ENCODE measurements around the gene GRM8. TPM values are rescaled to one million over a fixed set of nuclear protein-coding genes. Genes with fewer than 3 reads are reported as not detected.

Gene GRM8
- total and polyA plus RNA-seq, 4 experiments from 2014 or later, result not detected

DNA sequence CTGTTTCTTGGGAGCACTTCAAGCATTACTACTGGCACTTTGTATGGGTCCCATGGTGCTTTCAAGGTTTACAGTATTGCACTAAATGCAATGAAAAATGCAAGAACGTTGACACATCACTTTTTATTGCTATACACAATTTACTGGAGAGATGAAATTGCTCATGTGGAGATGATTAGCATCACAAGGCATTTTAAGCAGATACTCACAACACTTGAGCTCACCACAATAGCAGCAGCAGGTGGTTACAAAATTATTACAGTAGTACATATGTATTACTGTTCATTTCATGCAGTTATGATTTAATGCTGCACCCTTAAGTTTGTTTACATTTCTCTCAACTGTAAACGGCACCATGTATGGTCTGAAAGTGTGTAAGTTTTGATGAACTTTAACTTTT lies 537.7 kb downstream of the GRM8 start:
- Histone ChIP-seq H3K4me1 (ENCODE audit: insufficient read depth, low read length) (no peaks in the 10 kb centered on the region), H3K27me3 (ENCODE audit: insufficient read depth, low read length) (no peaks in the 10 kb centered on the region), H3K9me3 (ENCODE audit: control insufficient read depth in 1 of 2, low read length in 2 of 2) (no peaks in the 10 kb centered on the region), H3K36me3 (ENCODE audit: insufficient read depth, low read length) (no peaks in the 10 kb centered on the region), H3K27ac (ENCODE audit: low read depth, low read length) (no peak overlapping the region), H3K4me3 (ENCODE audit: low read length in 2 of 2) (no peak overlapping the region)
- intact Hi-C loops (cut with micrococcal nuclease), result no loop called here
- Mint-ChIP-seq H3K4me3 (no peak overlapping the region), H3K9me3 (peaks cover 0 to 2% (median 0%) of the 10 kb centered on the region in 8 donors), H3K4me1 (no peaks in the 10 kb centered on the region), H3K36me3 (no peaks in the 10 kb centered on the region), H3K27me3 (no peaks in the 10 kb centered on the region), H3K27ac (no peak overlapping the region)
- POLR2A ChIA-PET (ENCODE audit: partially characterized antibody), result no interaction called here
- no peak for DNase-seq
- CTCF ChIA-PET (ENCODE audit: partially characterized antibody), result no interaction called here

DNA sequence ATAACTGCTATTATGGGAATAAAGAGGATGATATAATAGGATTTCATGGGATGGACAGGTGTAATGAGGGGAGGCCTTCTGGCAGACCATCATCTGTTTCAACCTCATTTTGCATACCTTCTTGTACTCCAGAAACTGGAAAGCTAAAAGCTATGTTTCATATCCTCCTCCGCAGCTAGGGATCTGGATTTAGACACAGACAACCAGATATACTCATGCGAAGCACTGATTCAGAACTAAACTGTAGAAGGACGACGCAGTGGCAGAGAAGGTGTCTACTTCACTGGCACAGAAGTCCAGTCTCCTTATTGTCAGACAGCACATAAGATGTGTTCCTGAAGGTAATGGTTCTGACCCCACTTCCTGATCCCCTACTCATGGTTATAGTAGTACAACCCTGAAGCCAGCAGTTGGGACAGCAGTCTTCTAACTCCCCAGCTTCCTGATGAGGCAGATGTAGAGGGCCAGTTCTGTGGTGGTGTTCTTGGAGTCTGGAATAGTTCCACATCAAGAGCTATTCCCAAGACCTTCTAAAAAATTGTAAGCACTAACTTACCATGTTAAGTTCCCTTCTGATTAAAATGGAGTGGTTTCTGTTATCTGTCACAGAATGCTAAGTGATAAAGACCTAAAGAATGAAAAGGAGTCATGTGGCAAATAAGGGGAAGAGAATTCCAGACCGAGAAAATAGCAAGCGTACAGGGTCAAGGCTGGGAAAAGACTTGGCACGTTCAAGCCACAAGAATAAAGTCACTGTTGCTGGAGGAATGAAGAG lies 550.3 kb downstream of the GRM8 start:
- no peak overlapping the region for H3K4me3 ChIP-seq (ENCODE audit: low read length in 2 of 2)
- no peaks in the 10 kb centered on the region for H3K36me3 ChIP-seq (ENCODE audit: insufficient read depth, low read length)
- H3K4me1 Mint-ChIP-seq, result peaks cover 0 to 3% (median 1%) of the 10 kb centered on the region in 4 donors
- no peaks in the 10 kb centered on the region for H3K4me1 ChIP-seq (ENCODE audit: insufficient read depth, low read length)
- peaks cover 0 to under 1% of the 10 kb centered on the region in 2 donors for H3K27me3 Mint-ChIP-seq
- H3K9me3 ChIP-seq (ENCODE audit: control insufficient read depth in 1 of 2, low read length in 2 of 2), result no peaks in the 10 kb centered on the region
- H3K36me3 Mint-ChIP-seq, result no peaks in the 10 kb centered on the region
- H3K4me3 Mint-ChIP-seq, result no peak overlapping the region
- POLR2A ChIA-PET (ENCODE audit: partially characterized antibody), result no interaction called here
- CTCF ChIA-PET (ENCODE audit: partially characterized antibody), result no interaction called here
- H3K9me3 Mint-ChIP-seq, result peaks cover 0 to 7% (median 2%) of the 10 kb centered on the region in 8 donors
- no peak overlapping the region for H3K27ac Mint-ChIP-seq
- no peak for DNase-seq
- no peak overlapping the region for H3K27ac ChIP-seq (ENCODE audit: low read depth, low read length)
- intact Hi-C loops (cut with micrococcal nuclease), result no loop called here
- H3K27me3 ChIP-seq (ENCODE audit: insufficient read depth, low read length), result no peaks in the 10 kb centered on the region

DNA sequence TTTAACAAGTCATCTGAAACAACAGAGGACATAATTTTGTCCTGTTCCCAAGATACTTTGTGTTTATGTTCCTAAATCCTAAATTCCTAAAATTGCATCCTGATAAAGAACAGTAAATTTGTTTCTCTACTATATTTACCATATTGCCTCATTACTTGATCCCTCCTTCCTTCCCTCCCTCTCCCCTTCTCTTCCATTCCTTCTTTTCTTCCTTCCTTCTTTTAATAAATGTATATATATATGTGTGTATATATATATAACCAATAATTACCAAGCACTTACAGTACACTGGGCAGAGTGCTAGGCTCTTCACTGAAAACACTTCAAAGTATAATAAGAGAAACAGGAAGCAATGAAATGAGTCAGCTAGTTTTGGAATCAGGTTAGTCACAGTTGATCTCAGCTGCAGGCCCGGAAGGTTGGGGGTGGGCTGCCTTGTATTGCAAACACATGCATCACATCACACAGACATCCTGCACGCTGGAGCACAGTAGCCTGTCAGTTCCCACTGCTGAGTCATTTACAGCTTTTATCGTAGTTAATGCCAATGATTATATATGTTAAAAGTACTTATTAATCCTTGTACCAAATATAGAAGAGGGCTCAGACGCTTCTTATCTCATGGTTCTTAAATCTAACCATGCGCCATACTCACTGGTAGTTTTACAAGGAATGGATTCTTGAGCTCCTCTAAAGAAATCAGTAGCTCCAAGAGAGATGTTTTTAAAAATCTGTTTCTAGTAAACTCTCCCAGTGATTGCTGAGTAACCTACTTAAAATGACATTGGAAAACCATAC lies 551.7 kb downstream of the GRM8 start:
- ChIA-PET POLR2A (ENCODE audit: partially characterized antibody) (no interaction called here), CTCF (ENCODE audit: partially characterized antibody) (no interaction called here)
- intact Hi-C loops (cut with micrococcal nuclease), result no loop called here
- no peak overlapping the region for H3K4me3 ChIP-seq (ENCODE audit: low read length in 2 of 2)
- no peak overlapping the region for H3K27ac Mint-ChIP-seq
- no peaks in the 10 kb centered on the region for H3K4me1 ChIP-seq (ENCODE audit: insufficient read depth, low read length)
- no peaks in the 10 kb centered on the region for H3K27me3 ChIP-seq (ENCODE audit: insufficient read depth, low read length)
- peak; percentile 29 to 56 (median 40) for DNase-seq
- H3K27me3 Mint-ChIP-seq, result no peaks in the 10 kb centered on the region
- H3K36me3 ChIP-seq (ENCODE audit: insufficient read depth, low read length), result no peaks in the 10 kb centered on the region
- no peaks in the 10 kb centered on the region for H3K36me3 Mint-ChIP-seq
- H3K9me3 ChIP-seq (ENCODE audit: control insufficient read depth in 1 of 2, low read length in 2 of 2), result no peaks in the 10 kb centered on the region
- H3K9me3 Mint-ChIP-seq, result peaks cover 0 to 5% (median 3%) of the 10 kb centered on the region in 8 donors
- no peak overlapping the region for H3K27ac ChIP-seq (ENCODE audit: low read depth, low read length)
- peak overlapping the region in 1 of 8 donors; percentile 2 for H3K4me3 Mint-ChIP-seq
- peaks cover 0 to 3% (median 1%) of the 10 kb centered on the region in 4 donors for H3K4me1 Mint-ChIP-seq

DNA sequence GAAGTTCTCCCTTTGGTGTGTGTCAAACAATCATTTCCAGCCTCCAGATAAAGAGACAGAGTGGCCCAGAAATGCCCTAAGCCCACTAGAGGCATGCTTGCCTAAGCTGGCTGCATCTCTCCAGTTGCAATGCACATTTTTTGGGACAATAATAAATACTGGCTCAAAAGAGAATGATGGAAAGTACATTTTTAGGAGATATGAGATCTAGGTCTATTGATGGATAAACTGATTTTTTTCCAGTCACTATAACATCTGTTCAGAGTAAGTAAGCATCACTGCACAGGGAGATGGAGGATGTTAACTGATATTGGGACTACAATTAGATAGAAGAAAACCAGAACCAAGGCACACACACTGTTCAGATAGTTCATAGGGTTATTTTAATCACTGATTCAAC lies 553.0 kb downstream of the GRM8 start:
- no peaks in the 10 kb centered on the region for H3K36me3 Mint-ChIP-seq
- ChIA-PET CTCF (ENCODE audit: partially characterized antibody) (no interaction called here), POLR2A (ENCODE audit: partially characterized antibody) (no interaction called here)
- H3K27me3 ChIP-seq (ENCODE audit: insufficient read depth, low read length), result no peaks in the 10 kb centered on the region
- H3K27me3 Mint-ChIP-seq, result no peaks in the 10 kb centered on the region
- no peak overlapping the region for H3K27ac ChIP-seq (ENCODE audit: low read depth, low read length)
- no peaks in the 10 kb centered on the region for H3K36me3 ChIP-seq (ENCODE audit: insufficient read depth, low read length)
- no peaks in the 10 kb centered on the region for H3K4me1 ChIP-seq (ENCODE audit: insufficient read depth, low read length)
- no peak for DNase-seq
- no peak overlapping the region for H3K4me3 ChIP-seq (ENCODE audit: low read length in 2 of 2)
- H3K9me3 ChIP-seq (ENCODE audit: control insufficient read depth in 1 of 2, low read length in 2 of 2), result no peaks in the 10 kb centered on the region
- H3K27ac Mint-ChIP-seq, result no peak overlapping the region
- no peak overlapping the region for H3K4me3 Mint-ChIP-seq
- peaks cover 0 to 5% (median under 1%) of the 10 kb centered on the region in 8 donors for H3K9me3 Mint-ChIP-seq
- H3K4me1 Mint-ChIP-seq, result peaks cover 0 to 3% (median 1%) of the 10 kb centered on the region in 4 donors
- intact Hi-C loops (cut with micrococcal nuclease), result no loop called here

DNA sequence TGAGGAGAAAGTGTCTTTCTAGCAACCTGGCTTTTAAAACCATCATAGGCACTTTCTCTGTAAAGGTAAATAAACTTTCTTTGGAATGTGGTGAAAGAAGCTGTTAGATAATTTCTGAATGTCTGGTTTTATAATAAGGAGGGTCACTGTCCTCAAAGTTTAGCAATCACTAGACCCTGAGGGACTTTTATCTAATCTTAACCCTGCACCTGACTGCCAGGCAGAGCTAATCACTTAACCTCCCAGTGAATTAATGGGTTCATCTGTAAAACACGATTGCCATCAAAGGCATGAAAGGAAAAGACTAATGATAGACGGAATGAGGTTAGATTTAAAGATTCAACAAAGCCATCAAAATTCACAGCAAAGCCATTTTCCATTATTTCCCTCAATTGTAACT lies 553.8 kb downstream of the GRM8 start:
- H3K27ac ChIP-seq (ENCODE audit: low read depth, low read length), result no peak overlapping the region
- Mint-ChIP-seq H3K36me3 (no peaks in the 10 kb centered on the region), H3K9me3 (peaks cover 0 to 5% (median 0%) of the 10 kb centered on the region in 8 donors), H3K4me1 (peaks cover 0 to 3% (median 1%) of the 10 kb centered on the region in 4 donors), H3K27ac (no peak overlapping the region), H3K4me3 (no peak overlapping the region), H3K27me3 (no peaks in the 10 kb centered on the region)
- H3K9me3 ChIP-seq (ENCODE audit: control insufficient read depth in 1 of 2, low read length in 2 of 2), result no peaks in the 10 kb centered on the region
- no peak overlapping the region for H3K4me3 ChIP-seq (ENCODE audit: low read length in 2 of 2)
- intact Hi-C loops (cut with micrococcal nuclease), result no loop called here
- no peak for DNase-seq
- H3K4me1 ChIP-seq (ENCODE audit: insufficient read depth, low read length), result no peaks in the 10 kb centered on the region
- H3K27me3 ChIP-seq (ENCODE audit: insufficient read depth, low read length), result no peaks in the 10 kb centered on the region
- ChIA-PET POLR2A (ENCODE audit: partially characterized antibody) (no interaction called here), CTCF (ENCODE audit: partially characterized antibody) (no interaction called here)
- no peaks in the 10 kb centered on the region for H3K36me3 ChIP-seq (ENCODE audit: insufficient read depth, low read length)

DNA sequence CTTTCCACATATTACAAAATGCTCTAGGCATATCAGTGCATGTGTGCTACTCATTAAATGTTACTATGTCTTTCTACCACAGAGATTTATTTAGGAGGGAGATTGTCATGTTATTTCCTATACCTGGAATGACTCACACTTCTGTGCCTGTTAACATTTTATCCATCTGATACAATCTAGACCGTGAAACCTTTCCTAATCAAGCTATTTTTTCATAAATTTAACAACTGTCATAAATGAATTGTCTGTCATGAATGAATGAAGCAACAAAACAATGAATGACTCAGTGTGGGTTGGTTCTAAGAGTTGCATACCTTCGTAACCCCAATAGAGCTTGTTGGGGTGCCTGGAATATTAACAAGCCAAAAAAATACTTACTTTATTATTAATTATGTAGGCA lies 554.3 kb downstream of the GRM8 start:
- Mint-ChIP-seq H3K9me3 (peaks cover 0 to 5% (median 0%) of the 10 kb centered on the region in 8 donors), H3K27me3 (no peaks in the 10 kb centered on the region), H3K4me3 (no peak overlapping the region), H3K4me1 (peaks cover 0 to 3% (median 1%) of the 10 kb centered on the region in 4 donors), H3K36me3 (no peaks in the 10 kb centered on the region), H3K27ac (no peak overlapping the region)
- H3K4me3 ChIP-seq (ENCODE audit: low read length in 2 of 2), result no peak overlapping the region
- no peaks in the 10 kb centered on the region for H3K4me1 ChIP-seq (ENCODE audit: insufficient read depth, low read length)
- no peak overlapping the region for H3K27ac ChIP-seq (ENCODE audit: low read depth, low read length)
- no peak for DNase-seq
- POLR2A ChIA-PET (ENCODE audit: partially characterized antibody), result no interaction called here
- no peaks in the 10 kb centered on the region for H3K36me3 ChIP-seq (ENCODE audit: insufficient read depth, low read length)
- CTCF ChIA-PET (ENCODE audit: partially characterized antibody), result no interaction called here
- no peaks in the 10 kb centered on the region for H3K9me3 ChIP-seq (ENCODE audit: control insufficient read depth in 1 of 2, low read length in 2 of 2)
- no peaks in the 10 kb centered on the region for H3K27me3 ChIP-seq (ENCODE audit: insufficient read depth, low read length)
- intact Hi-C loops (cut with micrococcal nuclease), result no loop called here

DNA sequence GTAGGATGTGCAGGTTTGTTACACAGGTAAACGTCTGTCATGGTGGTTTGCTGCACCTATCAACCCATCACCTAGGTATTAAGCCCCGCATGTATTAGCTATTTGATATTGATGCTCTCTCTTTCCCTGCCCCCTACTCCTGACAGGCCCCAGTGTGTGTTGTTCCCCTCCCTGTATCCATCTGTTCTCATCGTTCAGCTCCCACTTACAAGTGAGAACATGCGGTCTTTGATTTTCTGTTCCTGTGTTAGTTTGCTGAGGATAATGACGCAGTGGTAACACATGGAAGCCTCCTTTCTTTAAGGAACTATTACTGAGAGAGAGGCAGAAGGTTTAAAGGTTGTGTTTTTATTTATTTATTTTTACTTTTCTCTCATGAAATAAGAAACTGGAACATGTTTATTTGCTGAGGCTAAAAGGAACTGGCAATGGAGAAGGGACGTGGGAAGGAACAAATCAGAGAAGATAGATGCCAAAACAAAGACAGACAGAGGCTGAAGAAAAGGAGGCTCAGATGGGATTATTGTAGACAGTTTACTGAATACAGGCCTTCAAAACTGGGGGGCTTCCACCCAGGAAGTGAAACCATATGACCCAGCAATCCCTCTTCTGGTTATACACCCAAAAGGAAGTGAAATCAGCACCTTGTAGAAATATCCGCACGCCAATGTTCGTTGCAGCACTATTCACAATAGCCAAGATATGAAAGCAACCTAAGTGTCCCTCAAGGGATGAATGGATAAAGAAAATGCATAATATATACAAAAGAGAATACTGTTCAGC lies 556.3 kb downstream of the GRM8 start:
- no peak for DNase-seq
- Mint-ChIP-seq H3K4me3 (no peak overlapping the region), H3K27ac (no peak overlapping the region), H3K36me3 (no peaks in the 10 kb centered on the region), H3K4me1 (peaks cover 0 to 3% (median 1%) of the 10 kb centered on the region in 4 donors), H3K9me3 (peaks cover 0 to 3% (median 0%) of the 10 kb centered on the region in 8 donors), H3K27me3 (no peaks in the 10 kb centered on the region)
- Histone ChIP-seq H3K36me3 (ENCODE audit: insufficient read depth, low read length) (no peaks in the 10 kb centered on the region), H3K27ac (ENCODE audit: low read depth, low read length) (no peak overlapping the region), H3K4me1 (ENCODE audit: insufficient read depth, low read length) (no peaks in the 10 kb centered on the region), H3K4me3 (ENCODE audit: low read length in 2 of 2) (no peak overlapping the region), H3K27me3 (ENCODE audit: insufficient read depth, low read length) (no peaks in the 10 kb centered on the region), H3K9me3 (ENCODE audit: control insufficient read depth in 1 of 2, low read length in 2 of 2) (no peaks in the 10 kb centered on the region)
- intact Hi-C loops (cut with micrococcal nuclease), result no loop called here
- POLR2A ChIA-PET (ENCODE audit: partially characterized antibody), result no interaction called here
- CTCF ChIA-PET (ENCODE audit: partially characterized antibody), result no interaction called here
